ENCODE measurements around the gene ZNF709.
"Not testable (repeated sequence)": the region's sequence is repeated elsewhere in the genome, so short reads cannot be mapped to it uniquely, and the experiment has no call there.

The ZNF709 gene

GRCh38 chr19:12453495-12453894 is 31.1 kb downstream of the ZNF709 start:
- no peak for DNase-seq (ENCODE audit: low read depth)

GRCh38 chr19:12450844-12451243 is 33.8 kb downstream of the ZNF709 start:
- DNase-seq (ENCODE audit: low read depth), result no peak

DNA sequence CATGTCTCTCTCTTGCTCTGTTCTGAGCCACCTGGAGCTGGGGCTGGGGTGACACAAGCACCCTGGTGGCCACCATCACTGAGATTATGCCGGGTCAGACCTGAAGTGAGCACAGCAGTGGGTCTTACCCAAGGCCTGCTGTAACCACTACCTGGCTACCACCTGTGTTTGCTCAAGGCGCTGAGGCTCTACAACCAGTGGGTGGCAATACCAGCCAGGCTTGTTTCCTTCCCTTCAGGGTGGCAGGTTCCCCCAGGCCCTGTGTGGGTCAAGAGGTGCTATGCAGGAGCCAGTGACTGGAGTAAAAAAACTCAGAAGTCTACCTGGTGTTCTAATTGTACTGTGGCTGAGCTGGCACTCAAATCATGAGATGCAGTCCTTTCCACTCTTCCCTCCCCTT is 35.8 kb downstream of the ZNF709 start:
- DNase-seq (ENCODE audit: low read depth), result no peak

GRCh38 chr19:12440541-12441316 is 43.9 kb downstream of the ZNF709 start, which contains the start of gene ZNF443:
TSS of gene ZNF443 (minus strand) at chr19:12441021. CDS start at chr19:12440914, 107 bp downstream.
- peak; percentile 100 for DNase-seq (ENCODE audit: low read depth)

DNA sequence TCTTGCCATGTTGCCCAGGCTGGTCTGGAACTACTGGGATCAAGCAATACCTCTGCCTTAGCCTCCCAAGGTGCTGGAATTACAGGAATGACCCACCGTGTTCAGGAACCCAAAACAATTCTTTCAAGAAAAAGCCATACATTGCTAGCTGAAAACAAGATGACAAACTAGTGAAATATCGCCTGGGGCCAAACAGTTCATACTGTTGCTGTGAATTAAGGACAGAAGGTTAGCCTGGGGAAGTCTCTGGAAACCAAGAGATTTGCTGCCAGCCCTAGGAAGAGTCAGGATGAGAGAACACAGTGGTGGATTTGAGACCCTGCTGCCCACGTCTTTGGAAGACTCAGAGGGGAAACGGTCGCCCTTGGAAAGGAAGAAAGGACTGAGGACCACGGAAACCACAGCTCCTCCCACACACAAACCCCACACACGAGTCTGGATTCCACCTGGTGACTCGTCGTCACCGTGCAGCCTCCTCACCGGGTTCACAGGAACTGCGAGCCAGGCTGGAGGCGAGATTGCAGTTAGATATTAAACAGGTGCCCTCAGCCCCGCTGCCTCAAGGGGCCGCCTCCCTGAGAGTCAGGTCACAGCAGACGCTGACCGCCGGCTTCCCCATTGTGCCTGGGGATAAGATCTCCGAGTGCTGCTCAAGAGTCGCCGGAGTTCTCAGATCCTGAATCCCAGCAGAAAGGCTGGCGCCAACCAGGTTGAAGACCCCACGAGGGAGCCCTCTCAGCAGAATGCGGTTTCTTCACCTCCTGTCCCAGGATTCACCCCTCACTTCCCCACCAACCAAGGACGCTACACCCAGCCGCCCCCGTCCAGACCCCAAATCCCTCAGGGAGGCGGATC is 44.7 kb downstream of the ZNF709 start:
- DNase-seq (ENCODE audit: low read depth), result peak; percentile 39

DNA sequence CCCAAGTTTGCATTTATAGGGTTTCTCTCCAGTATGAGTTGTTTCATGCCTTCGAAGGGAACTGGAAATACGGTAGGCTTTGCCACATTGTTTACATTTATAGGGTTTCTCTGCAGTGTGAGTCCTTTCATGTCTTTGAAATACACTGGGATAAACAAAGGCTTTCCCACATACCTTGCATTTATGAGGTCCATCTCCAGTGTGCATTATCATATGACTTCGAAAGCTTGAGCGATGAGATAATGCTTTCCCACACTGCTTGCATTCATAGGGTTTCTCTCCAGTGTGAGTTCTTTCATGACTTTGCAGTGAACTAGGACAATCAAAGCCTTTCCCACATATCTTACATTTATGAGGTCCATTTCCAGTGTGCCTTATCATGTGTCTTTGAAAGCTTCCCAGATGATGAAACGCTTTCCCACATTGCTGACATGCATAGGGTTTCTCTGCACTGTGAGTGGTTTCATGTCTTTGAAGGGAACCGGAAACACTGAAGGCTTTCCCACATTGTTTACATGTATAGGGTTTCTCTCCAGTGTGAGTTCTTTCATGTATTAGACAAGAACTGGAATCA is 53.8 kb downstream of the ZNF709 start:
- not testable (repeated sequence) for DNase-seq (ENCODE audit: low read depth)

DNA sequence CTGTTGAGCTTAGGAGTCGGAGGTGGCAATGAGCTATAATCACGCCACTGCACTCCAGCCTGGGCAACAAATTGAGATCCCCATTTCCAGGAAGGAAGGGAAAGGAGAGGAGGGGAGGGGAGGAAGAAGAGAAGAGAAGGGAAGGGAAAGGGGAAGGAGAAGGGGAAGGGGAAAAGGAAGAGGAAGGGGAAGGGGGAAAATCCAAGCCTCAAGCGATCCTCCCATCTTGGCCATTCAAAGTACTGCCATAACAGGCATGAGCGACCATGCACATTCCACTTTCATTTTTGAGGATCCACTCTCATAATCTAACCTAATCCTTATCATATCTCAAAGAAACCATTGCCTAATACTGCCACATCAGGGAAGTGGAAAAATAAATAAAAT is 58.7 kb downstream of the ZNF709 start:
- no peak for DNase-seq (ENCODE audit: low read depth)

DNA sequence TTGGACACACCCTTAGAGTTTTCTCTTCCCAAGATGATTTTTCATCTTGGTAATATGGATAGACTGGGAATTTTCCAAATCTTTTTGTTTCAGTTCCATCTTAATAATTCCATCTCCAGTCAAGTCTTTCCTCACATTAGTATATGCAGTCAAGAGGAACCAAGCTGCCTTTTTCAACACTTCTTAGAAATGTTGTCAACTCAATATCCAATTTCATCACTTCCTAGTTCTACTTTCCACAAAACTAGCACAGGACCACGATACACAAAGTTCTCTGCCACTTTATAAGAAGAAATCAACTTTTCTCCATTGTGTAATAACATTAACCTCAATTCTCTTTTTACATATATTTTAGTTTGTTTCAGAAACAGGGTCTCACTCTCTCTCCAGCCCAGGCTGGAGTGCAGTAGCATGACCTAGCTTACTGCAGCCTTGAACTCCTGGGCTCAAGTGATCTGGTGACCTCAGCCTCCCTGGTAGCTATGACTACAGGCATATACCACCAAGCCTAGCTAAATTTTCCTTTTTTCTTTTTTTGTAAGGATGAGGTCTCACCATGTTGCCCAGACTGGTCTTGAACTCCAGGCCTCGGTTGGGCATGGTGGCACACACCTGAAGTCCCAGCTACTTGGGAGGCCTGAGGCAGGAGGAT is 59.3 kb downstream of the ZNF709 start:
- no peak for DNase-seq (ENCODE audit: low read depth)

DNA sequence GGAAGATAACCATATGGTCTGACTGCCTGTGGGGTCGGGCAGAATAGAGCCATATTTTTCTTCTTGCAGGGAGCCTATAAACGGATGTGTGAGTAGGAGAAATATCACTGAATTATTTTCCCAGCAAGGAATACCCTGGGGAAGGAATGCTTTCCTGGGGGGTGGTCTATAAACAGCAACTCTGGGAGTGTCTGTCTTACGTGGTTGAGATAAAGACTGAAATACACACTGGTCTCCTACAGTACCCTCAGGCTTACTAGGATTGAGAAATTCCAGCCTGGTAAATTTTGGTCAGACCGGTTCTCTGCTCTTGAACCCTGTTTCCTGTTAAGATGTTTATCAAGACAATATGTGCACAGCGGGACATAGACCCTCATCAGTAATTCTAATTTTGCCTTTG is 67.3 kb downstream of the ZNF709 start:
- DNase-seq (ENCODE audit: low read depth), result not testable (repeated sequence)

GRCh38 chr19:12411893-12412292 is 72.7 kb downstream of the ZNF709 start:
- no peak for DNase-seq (ENCODE audit: low read depth)
